CD4-positive, alpha-beta T cell treated with Interleukin-4 for 4 hours (primary cell): Measurements from ENCODE around the gene MAGEA8.
"Not testable (repeated sequence)": the region's sequence is repeated elsewhere in the genome, so short reads cannot be mapped to it uniquely, and the experiment has no call there.

Experiments used
- DNase-seq: peaks from one replicate; pipeline ENCODE4 v3.0.0-alpha.2; 2020

Gene MAGEA8

GRCh38 chrX:149881081-149881711 lies at the start of gene MAGEA8:
Gene MAGEA8, plus strand, starts transcription at chrX:149881183. Its CDS starts 3,090 bp downstream, at chrX:149884273.
- DNase-seq = no peak

DNA sequence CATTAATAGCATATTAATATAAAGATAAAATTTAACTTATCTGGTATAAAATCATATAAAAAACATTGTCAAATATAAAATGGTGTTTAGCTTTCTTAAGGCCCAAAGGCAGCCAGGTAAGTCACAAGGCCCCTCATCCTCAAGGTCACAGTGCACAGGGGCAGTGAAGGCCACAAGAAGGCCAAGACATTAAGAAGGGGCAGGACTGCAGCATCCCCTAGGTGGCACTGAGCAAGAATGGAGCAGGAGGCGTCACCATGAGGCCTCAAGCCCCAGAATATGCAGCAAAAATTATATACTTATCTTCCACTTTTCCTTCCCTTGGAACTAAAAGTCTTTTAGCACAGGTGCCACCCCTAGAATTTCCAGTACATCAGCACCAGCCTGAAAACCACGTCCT lies 49.5 kb upstream of the MAGEA8 start:
- no peak for DNase-seq

DNA sequence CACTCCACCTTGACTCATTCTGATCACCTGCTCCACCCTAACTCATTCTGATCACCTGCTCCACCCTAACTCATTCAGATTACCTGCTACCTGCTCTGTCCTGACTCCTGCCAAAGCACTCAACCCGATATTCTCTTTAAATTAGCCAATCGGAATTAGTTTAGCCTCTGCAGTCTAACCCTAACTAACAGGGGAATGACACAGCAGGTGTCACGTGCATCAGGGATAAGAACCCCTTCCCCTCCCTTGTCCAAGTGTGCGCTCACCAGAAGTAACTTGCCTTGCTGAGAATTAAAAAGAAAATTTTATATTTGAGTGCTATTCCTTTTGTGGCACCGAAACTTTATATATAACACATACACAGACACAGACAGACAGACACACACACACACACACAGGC lies 44.3 kb upstream of the MAGEA8 start:
- DNase-seq = not testable (repeated sequence)

DNA sequence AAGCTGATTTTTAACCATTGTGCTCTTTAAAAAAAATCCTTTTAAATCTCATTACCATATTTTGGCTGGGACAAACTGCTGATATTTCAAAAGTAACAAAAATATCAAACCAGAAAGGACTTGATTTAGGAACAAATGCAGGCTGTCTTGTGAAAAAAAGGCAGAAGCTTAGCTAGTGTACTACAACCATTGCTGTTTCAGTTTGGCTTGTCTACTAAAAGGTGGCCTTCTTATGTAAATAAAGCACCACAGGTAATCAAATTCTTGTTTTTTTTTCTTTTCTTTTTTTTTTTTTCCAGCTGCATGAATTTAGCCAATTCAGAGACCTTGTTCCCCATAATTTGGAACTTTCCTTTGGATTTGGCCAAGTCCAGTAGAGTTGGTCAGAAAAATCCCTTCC lies 43.8 kb upstream of the MAGEA8 start:
- no peak for DNase-seq

DNA sequence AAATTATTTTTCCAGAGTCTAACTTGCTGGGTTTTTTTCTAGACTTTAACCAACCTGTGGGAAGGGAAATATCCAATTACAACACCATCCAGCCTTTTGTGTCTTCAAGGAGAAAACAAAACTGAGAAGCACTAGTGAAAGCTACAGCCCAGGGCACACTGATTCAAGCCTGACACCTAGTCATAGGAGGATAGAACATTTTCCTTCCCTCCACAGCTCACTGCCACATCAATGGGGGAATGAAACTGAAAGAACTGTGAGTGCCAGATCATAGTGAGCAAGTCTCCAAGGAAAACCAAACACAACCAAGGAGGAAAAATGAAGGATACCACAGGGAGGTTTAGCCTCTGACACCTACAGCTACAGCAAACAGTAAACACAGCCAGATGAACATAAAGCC lies 43.3 kb upstream of the MAGEA8 start:
- DNase-seq = no peak

DNA sequence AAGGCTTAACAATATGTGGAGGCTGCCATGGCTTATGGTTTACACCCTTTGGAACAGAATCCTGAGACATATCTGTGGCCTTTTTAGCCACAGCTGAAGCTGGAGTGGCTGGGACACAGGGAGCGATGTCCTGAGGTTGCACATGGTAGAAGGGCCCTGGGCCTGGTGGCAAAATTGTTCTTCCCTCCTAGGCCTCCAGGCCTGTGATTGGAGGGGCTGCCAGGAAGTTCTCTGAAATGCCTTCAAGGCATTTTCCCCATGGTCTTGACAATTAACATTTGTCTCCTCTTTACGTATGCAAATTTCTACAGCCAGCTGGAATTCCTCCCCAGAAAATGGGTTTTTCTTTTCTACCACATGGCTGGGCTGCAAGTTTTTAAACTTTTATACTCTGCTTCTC lies 39.1 kb upstream of the MAGEA8 start:
- no peak for DNase-seq

DNA sequence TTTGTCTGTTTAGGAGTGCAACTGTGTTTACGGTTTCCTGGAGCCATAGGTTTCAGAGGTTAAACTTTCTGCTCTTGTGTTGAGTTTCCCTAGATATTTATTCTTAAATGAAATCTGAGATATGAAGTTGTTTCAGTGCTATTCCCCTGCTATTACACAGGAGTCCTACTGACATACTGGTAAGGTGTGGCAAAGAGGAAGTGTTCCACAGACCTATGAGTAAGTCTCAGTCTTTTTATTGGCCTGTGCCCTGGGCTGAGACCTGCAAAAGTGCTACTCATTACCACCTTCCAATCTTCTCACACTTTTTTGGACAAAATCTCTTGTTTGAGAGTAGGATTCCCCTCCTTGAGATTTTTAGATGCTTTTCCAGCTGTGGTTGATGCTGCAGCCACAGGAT lies 35.6 kb upstream of the MAGEA8 start:
- DNase-seq = no peak

DNA sequence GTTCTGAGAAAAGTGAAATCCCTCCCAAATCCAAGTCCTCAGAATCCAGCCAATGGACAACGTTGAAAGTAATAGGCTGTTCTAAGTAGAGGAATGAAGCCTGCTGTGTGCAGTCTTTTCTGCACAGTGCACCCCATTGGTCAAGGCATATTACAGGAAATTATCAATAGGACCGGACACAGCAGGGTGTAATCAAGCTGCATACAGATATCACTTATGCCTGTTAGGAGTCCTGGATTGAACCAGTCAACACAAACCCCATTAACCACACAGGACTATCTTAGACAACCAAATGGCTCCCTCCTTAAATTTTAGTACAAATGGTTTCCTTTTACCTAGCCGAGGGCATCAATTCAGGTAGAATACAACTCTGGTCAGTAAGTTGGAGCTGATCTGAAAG lies 34.2 kb upstream of the MAGEA8 start:
- no peak for DNase-seq

DNA sequence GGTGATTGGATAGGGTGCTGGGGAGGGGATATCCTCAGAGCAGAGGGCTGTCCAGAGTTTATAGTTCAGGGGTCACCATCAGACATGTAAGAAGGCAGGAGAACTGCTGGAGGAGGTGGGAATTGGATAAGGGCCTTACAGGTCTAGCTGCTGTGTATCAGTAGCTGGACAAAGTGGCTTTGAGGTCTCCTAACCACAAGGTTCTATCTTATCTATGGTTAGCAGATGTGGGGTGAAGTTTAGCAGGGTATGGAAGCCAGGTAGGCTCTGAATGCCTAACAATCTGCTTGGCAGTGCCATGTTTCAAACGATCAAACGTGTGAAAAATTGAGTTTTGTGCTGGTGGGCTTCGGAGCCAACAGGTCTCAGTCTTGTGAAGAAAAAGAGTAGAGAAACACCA lies 32.1 kb upstream of the MAGEA8 start:
- DNase-seq = no peak

- DNase-seq = no peak
These were observed 31.2 kb upstream of the MAGEA8 start for GRCh38 chrX:149849787-149850186.

DNA sequence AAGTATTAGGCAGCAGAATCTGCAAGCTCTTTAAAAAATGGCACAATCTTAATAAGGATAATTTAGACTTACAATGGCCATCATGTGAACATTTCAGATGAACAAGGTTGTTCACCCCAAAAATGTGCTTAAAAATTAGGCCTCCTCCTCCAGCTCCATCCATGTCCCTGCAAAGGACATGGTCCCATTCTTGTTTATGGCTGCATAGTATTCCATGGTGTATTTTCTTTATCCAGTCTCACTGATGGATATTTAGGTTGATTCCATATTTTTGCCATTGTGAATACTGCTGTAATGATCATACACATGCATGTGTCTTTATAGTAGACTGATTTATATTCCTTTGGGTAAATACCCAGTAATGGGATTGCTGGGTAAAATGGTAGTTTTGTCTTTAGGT lies 29.1 kb upstream of the MAGEA8 start:
- no peak for DNase-seq

DNA sequence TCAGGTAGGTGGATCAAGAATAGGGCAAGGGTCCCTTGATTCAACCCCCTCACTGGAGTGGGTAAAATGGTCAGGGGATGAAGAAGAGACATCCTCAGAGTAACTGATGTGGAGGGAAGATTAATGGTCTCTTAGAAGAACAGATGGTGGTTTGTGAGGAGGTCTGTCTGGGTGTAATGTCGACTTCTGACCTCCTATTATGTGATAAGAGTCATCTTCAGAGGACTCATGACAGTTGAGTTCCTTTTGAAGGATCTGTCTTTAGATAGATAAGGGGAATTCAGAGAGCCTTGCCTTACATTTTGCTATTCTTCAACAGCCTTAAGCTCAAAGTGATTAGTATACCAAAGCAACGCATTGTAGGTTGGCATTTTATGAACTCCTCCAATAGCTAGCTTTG lies 27.1 kb upstream of the MAGEA8 start:
- DNase-seq = no peak

- peak; percentile 0 for DNase-seq
These were observed 22.4 kb upstream of the MAGEA8 start for GRCh38 chrX:149858592-149858991.

GRCh38 chrX:149860445-149860844 lies 20.5 kb upstream of the MAGEA8 start:
- DNase-seq = no peak

DNA sequence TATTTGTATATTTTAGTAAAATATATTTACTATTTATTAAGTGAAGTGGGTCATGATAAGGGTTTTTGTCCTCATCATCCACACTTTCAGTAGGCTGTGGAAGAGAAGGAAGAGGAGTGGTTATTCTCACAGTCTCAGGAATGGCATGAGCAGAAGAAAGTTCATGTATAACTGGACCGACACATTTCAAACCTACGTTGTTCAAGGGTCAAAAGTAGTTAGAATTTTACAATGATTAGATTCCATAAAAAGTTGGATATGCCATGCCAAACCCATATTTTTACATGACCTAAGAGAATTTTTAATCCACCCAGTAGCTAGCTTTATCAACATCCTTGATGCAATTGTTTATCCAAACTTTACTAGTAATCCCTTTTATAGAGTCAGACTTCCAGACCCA lies 15.6 kb upstream of the MAGEA8 start:
- DNase-seq = no peak

- no peak for DNase-seq
These were observed 13.5 kb upstream of the MAGEA8 start for GRCh38 chrX:149867488-149867887.

DNA sequence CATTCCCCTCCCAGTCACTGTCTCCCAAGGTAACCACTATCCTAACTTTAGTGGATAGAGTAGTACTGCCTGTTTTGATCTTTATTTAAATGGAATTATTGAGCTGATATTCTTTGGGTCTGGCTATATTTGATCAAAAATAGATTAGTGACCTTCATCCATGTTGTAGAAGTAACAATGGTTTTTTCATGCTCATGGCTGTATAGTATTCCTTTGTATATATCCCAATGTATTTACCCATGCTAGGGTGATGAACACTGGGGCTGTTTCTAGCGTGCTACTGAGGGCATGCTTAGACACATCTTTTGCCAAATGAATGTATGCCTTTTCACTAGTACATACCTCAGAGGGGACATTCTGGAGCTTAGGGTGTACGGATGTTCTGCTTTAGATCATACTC lies 10.1 kb upstream of the MAGEA8 start:
- DNase-seq = no peak

DNA sequence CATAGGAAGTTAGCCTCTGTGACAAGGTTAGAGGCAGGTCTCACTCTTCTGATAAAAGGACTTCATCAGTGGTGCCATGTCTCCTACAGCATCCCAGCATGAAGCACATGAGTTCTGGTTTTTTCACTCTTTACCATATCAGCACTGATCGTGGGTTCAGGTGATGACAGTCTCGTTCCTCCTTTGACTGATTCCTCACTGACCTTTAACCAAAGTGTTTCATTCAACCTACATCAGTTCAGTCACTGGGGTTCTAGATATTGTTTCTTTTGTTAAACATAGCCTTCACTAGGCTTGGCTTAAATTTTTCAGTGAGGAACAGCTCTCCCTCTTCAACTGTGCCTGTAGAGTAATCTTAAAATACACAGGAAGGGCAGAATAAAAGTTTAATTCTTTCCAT lies 9.6 kb upstream of the MAGEA8 start:
- DNase-seq = no peak

GRCh38 chrX:149871940-149872339 lies 9.0 kb upstream of the MAGEA8 start:
- DNase-seq = peak; percentile 60

DNA sequence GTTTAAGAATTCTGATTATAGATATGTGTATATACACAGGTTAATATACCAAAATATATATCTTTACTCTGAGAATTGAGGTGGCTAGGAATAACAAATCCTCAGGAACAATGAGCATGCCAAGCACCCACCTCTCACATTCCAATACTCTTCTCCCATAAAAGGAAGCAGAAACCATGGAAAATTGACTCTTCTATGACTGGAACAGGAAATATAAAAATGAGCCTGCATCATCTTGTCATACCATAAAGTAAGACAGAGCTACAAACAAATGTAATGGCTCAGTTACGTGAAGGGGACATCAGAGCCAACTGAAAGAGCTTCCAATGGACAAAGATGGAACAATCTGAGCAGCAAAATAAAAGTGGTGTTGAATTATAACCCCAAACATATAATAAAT lies 3.8 kb upstream of the MAGEA8 start:
- no peak for DNase-seq

DNA sequence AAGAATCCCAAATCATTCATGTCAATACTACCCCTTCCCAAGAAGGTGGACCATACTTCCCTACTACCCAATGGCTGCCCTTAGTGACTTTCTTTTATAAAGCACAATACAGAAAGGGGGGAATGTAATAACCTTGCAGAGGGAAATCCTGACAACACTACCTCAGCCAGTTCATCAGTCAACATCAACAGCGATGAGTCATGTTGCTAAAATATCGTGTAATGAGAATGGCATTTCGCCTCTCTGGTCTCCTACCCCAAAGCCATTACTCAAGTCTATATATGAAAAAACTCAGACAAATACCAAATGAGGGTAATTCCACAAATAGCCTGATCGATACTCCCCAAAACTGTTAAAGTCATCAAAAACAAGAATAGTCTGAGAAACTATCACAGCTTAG lies 3.3 kb upstream of the MAGEA8 start:
- no peak for DNase-seq

DNA sequence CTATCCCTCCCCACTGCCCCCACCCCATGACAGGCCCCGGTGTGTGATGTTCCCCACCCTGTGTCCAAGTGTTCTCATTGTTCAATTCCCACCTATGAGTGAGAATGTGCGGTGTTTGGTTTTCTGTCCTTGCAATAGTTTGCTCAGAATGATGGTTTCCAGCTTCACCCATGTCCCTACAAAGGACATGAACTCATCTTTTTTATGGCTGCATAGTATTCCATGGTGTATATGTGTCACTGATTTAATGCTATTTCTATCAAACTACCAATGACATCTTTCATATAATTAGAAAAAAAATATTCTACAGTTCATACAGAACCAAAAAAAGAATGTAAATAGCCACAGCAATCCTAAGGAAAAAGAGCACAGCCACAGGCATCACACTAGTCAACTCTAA lies 9.8 kb downstream of the MAGEA8 start:
- not testable (repeated sequence) for DNase-seq

- DNase-seq = no peak
These were observed 17.6 kb downstream of the MAGEA8 start for GRCh38 chrX:149898554-149898953.

DNA sequence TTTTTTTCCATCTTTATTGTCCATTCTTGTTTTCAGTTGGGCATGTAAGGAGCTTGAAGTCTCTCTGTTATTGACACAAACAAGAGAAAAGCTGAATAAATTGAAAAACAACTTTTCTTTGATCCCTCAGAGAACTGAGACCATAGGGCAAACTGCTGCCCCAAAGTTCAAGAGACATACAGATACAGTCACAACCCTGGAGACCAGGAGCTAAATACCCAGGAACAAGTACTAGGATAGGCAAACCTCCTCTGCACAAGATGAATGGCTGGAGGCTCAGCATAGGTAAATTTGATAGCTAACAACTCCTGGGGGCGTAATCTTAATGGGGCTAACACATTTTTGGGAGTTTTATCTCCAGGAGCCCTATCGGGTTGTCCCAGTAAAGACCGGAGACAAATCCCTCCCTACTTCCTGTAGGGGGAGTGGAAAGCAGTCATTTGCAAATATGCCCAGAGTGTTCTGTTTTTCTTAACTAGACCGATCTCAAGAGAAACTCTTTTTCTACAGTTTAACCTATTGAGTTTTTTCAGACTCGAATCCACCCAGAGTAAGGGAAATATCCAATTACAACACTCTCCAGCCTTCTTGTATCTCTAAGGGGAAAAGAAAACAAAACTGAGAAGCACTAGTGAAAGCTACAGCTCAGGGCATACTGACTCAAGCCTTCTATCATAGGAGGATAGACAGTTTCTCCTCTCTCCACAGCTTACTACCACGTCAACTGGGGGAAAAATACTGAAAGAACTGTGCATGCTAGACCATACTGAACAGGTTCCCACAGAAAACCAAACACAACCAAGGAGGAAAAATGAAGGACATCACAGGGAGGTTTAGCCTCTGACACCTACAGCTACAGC lies 23.1 kb downstream of the MAGEA8 start:
- DNase-seq = no peak

DNA sequence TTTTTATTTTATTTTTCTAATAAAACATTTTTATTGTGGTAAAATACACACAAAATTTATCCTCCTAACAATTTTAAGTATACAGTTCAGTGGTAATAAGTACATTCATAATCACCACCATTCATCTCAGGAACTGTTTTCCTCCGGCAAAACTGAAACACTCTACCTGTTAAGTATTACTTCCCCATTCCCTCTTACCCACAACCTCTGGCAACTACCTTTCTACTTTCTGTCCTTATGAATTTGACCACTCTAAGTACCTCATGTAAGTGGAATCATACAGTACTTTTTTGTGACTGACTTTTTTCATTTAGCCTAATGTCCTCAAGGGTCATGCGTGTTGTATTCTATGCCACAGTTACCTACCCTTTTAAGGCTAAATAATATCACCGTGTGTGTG lies 27.3 kb downstream of the MAGEA8 start:
- DNase-seq = no peak
